SKM-1 (cell line): ENCODE data around the gene BSND.
"Not testable (repeated sequence)": the region's sequence is repeated elsewhere in the genome, so short reads cannot be mapped to it uniquely, and the experiment has no call there.

Experiments
- DNase-seq: peaks from one replicate; lab custom pipeline; 2025; ENCODE audit not compliant: unreplicated experiment; lab: John Stamatoyannopoulos, UW

Gene BSND

DNA sequence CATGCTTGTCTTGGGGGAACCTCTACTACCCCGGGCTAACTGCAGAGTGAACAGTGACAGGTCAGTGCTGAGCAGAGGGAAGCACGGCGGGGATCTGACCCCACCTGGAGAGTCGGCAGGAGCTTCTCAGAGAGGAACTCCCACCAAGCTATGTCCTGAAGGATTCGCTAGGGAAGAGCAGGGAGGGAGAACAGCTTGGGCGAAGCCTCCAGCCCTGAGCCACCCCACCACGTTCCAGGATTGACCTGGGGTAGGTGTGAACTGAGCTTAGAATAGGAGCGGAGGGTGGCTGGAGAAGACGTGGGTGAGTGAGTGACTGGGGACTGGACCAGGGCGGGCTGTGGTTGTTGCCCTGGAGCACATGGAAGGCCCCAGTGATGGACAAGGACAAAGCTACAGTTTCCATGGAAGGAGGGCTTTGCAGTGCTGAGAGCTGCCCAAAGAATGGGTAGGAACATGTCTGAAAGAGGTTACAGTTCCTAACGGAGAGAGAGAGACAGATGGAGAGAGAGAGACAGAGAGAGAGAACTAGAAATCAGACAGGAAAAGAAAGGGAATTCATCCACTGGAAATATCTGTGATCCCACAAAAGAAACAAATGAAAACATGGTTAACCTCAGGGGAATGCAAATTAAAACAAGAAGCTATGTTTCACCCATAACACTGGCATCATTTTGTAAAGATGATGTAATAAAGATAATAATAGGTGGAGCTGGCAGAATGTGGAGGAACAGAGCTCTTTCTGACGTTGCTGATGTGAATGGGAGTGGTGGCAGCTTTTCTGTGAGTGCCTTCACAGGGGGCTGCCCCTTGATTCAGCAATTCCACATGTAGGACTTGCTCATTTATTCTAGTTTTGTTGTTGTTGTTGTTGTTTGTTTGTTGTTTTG is 17.2 kb downstream of the BSND start:
- no peak for DNase-seq

DNA sequence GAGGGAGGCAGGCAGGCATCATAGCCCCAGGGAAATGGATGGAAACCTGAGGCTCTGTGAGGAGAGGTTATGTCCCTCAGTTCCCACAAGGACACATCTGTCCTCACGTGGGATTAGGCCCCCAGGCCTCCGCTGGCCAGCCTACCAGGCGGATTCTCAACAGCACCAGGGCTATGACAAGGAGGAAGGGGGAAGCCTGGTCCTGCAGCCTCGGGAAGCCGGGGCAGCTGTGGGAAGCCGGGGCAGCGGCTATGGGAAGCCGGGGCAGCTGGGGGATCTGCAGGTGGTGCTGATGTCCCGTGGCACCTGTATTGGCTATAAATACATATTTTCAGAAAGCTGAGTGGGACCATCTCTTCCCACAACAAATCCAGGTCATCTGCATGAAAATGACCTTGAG is 19.7 kb downstream of the BSND start:
- DNase-seq = no peak

DNA sequence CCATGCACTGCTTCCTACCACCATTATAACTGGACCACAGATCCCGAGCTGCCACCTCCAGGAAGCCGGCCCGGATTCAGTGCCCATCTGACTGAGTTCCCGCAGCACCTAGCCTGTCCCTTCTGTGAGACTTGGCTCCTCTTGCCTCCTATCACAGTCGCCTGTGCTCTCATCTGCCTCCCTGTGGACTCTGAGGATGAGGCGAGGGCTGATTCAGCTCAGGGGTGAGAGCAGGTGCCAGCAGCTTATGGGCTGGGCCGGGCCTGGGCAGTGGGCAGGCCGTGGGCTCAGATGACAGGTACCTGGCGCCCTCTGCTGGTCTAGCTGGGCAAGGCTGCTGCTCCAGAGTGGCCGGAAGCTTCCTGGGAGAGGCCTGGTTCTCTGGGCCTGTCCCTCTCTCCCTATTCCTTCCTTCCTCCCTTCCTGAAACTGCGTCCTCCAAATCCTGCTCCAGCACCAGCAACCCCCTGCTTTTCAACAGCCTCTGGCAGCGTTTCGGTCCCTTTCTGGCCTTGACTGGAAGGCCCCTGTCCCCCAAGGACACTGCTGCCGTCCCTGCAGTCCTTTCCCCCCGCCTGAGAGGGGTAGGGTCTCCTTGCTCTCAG is 23.3 kb downstream of the BSND start:
- DNase-seq = peak; percentile 37

DNA sequence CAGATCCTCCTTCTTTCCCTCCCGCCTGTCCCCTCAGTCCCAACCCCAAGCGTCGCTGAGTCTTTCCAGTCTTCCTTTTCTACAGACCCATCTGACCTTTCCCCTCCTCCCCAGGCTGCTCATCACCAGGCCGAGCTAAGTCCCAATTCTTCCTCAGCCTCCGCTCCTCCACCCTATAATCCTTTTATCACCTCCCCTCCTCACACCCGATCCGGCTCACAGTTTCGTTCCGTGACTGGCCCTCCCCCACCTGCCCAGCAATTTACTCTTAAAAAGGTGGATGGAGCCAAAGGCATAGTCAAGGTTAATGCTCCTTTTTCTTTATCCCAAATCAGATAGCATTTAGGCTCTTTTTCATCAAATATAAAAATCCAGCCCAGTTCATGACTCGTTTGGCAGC is 25.4 kb downstream of the BSND start:
- not testable (repeated sequence) for DNase-seq

DNA sequence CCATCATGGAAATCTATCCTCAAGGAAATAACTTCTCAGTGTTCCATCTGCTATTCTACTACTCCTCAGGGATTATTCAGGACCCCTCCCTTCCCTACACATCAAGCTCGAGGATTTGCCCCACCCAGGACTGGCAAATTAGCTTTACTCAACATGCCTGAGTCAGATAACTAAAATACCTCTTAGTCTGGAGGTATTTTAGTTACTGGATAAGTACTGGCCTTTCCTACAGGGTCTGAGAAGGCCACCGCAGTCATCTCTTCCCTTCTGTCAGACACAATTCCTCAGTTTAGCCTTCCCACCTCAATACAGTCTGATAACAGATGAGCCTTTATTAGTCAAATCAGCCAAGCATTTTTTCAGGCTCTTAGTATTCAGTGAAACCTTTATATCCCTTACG is 27.9 kb downstream of the BSND start:
- DNase-seq = not testable (repeated sequence)

DNA sequence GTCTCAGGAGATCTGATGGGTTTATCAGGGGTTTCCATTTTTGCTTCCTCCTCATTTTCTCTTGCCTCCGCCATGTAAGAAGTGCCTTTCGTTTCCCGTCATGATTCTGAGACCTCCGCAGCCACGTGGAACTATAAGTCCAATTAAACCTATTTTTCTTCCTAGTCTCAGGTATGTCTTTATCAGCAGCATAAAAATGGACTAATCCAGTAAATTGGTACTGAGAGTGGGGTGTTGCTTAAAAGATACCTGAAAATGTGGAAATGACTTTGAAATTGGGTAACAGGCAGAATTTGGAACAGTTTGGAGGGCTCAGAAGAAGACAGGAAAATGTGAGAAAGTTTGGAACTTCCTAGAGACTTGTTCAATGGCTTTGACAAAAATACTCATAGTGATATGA is 32.4 kb downstream of the BSND start:
- not testable (repeated sequence) for DNase-seq

DNA sequence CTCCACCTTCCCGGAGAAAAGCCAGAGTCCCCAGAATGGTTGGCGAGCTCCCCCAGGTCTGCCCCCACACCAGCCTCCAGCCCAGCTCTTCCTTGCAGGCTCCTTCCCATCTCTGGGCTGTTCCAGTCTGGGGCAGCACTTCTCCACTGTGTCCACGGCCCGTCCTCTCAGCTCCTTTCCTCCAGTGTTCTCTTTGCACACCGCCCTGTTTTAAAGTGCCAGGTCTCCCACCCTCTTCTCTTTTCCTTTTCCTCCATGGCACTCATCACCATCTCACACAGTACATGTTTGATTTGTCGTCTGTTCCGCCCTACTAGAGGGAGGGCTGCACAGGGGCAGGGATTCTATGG is 34.5 kb downstream of the BSND start:
- DNase-seq = no peak

DNA sequence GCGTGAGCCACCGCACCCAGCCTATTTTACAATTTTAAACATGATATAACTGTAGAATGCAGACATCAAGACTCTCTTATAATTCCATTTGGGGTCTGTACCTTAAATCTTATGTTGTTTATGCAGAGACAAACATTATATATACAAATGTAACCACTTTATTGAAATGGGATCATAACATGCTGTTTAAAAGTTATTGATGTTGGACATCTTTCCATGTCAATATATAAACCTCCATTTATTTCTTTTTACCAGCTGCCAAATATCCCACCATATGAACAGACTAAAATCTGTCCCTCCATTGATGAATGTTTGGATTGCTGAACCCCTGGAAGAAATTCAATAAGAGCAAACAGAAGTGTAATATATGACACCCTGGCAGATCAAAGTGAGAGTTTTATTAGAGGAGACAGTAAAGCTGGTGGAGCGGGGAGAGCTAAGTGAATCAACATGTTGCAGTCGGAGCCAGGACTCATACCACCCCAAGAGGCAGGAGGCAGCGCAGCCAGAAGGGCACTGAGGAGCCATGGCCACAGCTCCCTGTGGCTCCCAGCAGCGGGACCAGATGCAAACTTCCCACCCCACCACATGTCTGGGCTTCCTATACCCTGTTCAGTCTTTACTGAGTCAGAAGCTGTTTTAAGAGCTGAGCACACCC is 35.9 kb downstream of the BSND start:
- no peak for DNase-seq

DNA sequence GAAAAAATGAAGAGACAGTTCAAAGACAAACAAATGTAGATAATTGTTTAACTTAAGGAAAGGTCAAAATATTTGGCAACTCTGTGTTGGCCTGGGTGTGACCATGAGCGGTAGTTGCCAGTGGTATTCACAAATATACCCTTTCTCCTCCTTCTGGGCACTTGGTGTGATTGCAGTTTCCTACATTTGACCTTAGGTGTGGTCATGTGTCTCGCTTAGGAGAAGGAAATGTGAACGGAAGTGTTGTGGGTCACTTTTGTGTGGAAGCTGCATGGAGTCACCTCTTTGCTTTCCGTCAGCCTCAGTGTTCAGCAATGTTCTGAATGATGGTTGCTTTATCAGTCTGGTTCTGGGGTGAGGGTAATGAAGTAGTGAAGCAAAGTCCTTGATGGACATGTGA is 37.2 kb downstream of the BSND start:
- peak; percentile 33 for DNase-seq

DNA sequence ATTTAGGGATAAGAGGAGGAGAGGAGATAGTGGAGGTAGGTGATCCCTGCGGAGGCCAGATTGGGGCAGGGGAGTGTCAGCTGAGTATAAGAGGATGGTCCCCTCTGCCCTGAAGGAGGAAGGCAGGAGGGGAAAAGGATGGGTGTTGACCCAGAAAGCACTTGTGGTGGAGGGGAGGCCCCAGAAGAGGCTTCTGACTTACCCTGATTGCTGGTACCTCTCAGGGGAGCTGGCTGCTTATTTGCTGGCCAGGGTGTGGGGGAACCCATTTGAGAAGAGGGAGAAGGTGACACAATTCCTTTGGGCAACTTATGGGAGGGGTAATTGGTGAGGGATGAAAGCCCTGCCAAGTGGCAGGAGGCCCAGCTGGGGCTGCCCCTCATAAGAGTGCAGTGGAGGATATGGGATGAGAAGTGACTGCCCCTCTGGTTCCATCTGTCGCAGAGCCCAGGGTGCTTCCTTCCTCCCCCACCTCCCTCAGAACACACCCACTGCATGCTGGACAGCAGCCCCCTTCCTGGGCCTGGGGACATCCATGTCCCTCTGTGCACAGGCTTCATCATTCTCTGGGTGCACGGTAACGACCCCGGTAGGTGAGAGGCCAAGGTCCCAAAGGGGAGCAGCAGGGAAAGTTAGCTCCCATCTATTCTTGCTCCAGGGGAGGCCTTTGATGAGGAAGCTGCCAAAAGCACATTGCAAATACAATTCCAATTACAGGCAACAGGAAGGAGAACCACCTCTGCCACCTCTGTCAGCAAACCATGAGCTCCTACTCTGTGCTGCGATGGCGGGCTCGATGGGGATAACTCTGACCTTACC is 39.2 kb downstream of the BSND start:
- DNase-seq = no peak

DNA sequence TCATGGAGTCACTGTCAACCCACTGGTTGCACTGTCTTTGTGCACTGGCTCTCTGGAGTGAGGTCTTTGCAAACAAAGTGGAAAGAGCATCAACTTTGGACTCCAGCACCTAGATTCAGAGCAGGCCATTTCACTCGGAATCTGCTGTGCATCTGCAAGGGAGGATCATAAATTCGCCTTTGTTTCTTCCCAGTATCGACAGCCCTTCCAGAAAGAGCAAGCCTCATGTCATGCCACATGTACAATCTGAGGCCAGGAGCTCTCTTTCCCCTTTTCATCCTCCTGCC is 39.8 kb downstream of the BSND start:
- no peak for DNase-seq

DNA sequence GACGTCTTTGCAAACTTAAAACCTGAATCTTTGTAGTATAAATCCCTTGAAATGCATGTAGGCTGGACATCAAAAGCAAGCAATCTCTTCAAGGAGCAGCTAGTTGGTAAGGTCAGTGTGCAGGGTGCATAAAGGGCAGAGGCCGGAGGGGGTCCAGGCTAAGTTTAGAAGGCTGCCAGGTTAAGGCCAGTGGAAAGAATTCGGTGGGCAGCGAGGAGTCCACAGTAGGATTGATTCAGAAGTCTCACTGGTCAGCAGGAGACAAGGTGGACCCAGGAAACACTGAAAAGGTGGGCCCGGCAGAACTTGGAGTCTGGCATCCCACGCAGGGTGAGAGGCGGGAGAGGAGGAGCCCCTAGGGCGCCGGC is 40.2 kb downstream of the BSND start:
- no peak for DNase-seq

DNA sequence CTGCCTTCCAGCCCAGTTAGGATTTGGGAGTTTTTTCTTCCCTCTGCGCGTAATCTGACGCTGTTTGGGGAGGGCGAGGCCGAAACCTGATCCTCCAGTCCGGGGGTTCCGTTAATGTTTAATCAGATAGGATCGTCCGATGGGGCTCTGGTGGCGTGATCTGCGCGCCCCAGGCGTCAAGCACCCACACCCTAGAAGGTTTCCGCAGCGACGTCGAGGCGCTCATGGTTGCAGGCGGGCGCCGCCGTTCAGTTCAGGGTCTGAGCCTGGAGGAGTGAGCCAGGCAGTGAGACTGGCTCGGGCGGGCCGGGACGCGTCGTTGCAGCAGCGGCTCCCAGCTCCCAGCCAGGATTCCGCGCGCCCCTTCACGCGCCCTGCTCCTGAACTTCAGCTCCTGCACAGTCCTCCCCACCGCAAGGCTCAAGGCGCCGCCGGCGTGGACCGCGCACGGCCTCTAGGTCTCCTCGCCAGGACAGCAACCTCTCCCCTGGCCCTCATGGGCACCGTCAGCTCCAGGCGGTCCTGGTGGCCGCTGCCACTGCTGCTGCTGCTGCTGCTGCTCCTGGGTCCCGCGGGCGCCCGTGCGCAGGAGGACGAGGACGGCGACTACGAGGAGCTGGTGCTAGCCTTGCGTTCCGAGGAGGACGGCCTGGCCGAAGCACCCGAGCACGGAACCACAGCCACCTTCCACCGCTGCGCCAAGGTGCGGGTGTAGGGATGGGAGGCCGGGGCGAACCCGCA is 40.8 kb downstream of the BSND start, which contains the start of gene PCSK9:
Gene PCSK9 (plus strand): TSS at position 207 of the 741 bp plus-strand sequence. CDS start 290 bp downstream, at position 497.
- no peak for DNase-seq

DNA sequence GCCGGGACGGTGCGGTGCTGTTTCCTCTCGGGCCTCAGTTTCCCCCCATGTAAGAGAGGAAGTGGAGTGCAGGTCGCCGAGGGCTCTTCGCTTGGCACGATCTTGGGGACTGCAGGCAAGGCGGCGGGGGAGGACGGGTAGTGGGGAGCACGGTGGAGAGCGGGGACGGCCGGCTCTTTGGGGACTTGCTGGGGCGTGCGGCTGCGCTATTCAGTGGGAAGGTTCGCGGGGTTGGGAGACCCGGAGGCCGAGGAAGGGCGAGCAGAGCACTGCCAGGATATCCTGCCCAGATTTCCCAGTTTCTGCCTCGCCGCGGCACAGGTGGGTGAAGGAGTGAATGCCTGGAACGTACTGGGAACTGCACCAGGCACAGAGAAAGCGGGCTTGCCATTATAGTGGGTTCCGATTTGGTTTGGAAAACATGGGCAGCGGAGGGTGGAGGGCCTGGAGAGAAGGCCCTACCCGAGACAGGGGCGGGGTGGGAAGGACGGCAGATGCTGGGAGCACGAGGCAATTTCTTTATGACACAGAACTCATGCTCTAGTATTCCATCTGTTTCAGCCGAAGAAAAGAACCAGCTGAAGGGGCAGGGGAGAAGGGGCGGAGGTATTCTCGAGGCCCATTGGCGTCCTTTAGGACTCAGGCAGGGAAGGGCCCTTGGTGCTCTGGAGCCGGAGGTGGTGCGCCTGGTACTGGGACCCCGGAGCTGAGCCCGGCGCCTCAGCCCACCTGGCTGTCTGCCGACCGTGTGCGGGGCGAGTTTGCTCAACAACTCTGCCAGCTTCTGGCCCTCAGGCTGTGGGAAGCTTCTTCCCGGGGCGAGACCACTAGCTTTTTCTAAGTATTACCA is 41.6 kb downstream of the BSND start:
- DNase-seq = no peak

DNA sequence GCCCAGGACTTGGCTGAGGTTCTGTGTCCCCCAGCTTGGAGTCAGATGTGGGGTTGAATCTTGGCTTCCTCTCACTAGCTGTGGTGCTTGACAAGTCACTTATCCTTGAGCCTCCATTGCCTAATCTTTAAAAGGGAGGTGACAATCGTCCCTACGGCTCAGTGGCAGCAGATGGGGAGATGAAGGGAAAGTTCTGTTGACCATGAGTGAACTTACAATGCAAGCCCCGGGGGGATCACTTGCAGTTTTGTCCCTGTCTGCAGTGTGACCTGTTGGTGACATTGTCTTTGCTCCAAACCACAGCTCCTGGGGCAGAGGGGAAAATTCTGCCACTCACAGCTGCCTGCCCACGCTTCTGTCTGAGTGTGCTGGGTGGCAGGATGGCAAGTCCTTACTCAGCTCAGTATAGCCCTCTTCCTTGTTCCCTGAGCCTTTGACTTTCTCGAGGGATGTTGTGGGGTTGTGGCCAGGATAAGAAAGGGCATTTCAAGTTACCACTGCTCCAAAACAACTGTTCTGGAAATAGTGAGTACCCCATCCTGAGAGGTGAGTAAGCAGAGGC is 42.3 kb downstream of the BSND start:
- DNase-seq = no peak

DNA sequence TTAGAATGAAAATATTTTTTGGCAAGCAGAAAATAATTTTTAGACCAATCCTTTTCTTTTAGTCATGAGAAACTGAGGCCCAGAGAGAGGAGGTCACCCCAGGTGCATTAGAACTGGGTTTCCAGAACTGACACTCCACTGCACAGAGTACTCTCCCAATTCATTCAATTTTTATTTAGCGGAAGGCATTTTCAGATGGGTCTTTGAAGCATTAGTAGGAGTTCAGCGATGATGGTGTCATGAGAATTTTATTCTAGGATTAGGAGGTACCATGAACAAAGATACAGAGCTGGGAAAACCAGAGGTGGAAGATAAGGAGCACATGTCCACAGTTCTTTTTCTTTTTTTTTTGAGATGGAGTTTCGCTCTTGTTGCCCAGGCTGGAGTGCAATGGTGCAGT is 42.9 kb downstream of the BSND start:
- DNase-seq = no peak

DNA sequence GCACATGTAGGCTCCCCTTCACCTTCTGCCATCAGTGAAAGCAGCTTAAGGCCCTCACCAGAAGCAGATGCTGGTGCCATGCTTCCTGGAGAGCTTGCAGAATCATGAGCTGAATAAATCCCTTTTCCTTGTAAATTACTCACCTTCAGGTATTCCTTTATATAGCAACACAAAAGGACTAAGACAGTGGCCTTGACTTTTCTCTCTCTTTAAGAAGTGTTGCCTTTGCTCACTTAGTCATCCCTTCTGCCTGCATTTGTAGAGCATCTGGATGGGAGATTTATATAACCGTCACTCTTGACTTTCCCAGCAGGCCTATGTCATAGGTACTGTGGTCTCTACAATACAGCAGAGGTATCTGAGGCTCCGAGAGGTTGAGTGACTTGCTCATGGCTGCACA is 44.3 kb downstream of the BSND start:
- no peak for DNase-seq

DNA sequence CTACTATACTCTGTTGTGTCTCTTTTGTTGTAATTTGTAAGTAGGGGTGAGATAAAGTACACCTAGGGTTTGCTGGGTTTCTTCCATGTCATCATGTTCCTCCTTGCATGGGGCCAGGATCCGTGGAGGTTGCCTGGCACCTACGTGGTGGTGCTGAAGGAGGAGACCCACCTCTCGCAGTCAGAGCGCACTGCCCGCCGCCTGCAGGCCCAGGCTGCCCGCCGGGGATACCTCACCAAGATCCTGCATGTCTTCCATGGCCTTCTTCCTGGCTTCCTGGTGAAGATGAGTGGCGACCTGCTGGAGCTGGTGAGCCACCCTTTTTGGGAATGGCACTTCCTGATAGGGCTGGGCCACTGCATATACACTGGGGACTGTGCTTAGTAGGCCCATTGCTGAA is 45.0 kb downstream of the BSND start:
- DNase-seq = no peak

DNA sequence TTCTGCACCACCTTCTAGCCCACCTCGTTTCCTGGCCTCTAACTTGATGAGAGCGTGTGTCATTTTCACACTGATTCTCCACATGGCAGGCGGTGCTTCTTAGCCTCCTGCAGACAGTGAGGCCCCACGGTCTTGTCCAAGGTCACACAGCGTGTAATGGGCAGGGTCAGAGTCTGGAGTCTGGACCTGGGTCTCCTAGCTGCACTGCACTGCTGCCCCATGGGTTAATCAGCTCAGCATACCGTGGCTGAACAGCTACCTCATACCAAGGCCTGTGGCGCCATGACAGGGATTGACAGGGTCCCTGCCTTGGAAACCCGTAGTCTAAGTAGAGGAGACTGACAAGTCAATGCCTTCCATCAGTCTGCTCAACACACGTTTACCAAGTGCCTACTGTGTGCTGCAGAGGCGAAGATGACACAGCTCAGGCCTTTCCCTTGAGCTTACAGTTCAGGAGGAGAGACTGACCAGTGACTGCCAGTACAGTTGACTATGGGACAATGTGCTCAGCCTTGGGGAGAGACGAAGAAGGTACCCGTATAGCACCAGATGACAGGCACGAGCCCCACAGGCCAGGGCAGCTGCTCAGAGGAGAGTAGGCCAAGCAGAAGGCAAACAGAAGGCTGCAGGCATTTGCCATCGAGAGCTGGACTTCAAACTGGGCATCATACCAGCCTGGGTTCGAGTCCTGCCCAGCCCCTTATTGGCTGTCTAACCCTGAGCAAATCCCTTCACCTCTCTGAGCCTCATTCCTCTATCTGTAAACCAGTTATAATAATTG is 46.1 kb downstream of the BSND start:
- DNase-seq = no peak
